ENCODE data around the gene PIGR. TPM values are rescaled to one million over a fixed set of nuclear protein-coding genes. Genes with fewer than 3 reads are reported as not detected.

PIGR gene
- total and polyA plus RNA-seq, 9 of the 15 experiments (the other 6 are each of a cell fraction or from before 2014, with no cell fraction given), result 0.01 to 1.5 (median 0.03) TPM; not detected in 4

DNA sequence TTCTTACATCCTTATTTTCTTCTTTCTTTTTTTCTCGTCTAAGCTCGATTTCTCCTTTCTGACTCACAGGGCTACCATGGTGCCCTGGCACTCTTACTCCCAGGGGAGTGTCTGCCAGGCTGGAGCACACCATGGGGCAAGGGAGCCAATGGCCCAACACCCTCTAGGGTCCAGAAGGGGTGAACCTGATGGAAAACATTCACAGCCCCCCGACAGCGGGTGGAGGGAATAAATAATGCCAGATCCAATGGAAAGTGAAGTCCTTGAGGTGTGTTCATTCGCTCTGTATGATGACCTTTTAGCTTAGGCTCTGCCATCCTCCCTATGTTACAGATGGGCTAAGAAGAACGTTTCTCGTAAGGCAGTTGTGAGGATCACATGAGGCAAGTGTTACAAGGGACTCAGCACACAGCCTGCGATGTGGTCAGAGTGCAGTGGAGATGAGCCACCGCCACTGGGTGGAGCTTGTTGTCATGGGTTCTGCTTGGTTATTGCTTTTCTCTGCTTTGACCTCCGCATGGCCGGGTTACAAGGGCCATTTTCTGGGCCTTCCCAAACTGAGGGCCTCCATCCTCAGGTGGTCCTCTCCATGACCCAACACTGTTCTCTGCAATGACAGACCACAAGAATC, 21.0 kb downstream of the PIGR start (continued):
- TF ChIP-seq, protein P1, sequence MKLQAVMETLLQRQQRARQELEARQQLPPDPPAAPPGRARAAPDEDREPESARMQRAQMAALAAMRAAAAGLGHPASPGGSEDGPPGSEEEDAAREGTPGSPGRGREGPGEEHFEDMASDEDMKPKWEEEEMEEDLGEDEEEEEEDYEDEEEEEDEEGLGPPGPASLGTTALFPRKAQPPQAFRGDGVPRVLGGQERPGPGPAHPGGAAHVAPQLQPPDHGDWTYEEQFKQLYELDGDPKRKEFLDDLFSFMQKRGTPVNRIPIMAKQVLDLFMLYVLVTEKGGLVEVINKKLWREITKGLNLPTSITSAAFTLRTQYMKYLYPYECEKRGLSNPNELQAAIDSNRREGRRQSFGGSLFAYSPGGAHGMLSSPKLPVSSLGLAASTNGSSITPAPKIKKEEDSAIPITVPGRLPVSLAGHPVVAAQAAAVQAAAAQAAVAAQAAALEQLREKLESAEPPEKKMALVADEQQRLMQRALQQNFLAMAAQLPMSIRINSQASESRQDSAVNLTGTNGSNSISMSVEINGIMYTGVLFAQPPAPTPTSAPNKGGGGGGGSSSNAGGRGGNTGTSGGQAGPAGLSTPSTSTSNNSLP (IDR thresholded peaks at IDR 0.05; ENCODE audit: borderline replicate concordance, low read depth, low read length), result no peak
- TF ChIP-seq, protein P2, sequence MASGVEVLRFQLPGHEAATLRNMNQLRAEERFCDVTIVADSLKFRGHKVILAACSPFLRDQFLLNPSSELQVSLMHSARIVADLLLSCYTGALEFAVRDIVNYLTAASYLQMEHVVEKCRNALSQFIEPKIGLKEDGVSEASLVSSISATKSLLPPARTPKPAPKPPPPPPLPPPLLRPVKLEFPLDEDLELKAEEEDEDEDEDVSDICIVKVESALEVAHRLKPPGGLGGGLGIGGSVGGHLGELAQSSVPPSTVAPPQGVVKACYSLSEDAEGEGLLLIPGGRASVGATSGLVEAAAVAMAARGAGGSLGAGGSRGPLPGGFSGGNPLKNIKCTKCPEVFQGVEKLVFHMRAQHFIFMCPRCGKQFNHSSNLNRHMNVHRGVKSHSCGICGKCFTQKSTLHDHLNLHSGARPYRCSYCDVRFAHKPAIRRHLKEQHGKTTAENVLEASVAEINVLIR (CRISPR knock-in tag; IDR thresholded peaks at IDR 0.05), result no peak
- TF ChIP-seq ZNF175 (CRISPR knock-in tag; IDR thresholded peaks at IDR 0.05; ENCODE audit: low read depth) (0 out of 2 replicates have a peak, but pooled peaks have one; percentile 43), SMARCB1 (IDR thresholded peaks at IDR 0.05; ENCODE audit: insufficient read length, low read depth) (no peak), EP400 (IDR thresholded peaks at IDR 0.05) (no peak), SAFB (IDR thresholded peaks at IDR 0.05; ENCODE audit: borderline replicate concordance, low read depth, low read length) (no peak), E2F3 (CRISPR knock-in tag; IDR thresholded peaks at IDR 0.05) (no peak), ZNF668 (CRISPR knock-in tag; IDR thresholded peaks at IDR 0.05) (no peak), TGIF2 (CRISPR knock-in tag; IDR thresholded peaks at IDR 0.05) (no peak), RFX7 (CRISPR knock-in tag; IDR thresholded peaks at IDR 0.05) (no peak), CREB1 (IDR thresholded peaks at IDR 0.05) (no peak), CREB1 (CRISPR knock-in tag; IDR thresholded peaks at IDR 0.05) (0 out of 2 replicates have a peak, but pooled peaks have one; percentile 26), KLF10 (CRISPR knock-in tag; IDR thresholded peaks at IDR 0.05) (no peak), TAF9B (IDR thresholded peaks at IDR 0.05; ENCODE audit: partially characterized antibody) (no peak), ETV5 (CRISPR knock-in tag; IDR thresholded peaks at IDR 0.05; ENCODE audit: low read depth) (no peak)
- TF ChIP-seq, protein P3, sequence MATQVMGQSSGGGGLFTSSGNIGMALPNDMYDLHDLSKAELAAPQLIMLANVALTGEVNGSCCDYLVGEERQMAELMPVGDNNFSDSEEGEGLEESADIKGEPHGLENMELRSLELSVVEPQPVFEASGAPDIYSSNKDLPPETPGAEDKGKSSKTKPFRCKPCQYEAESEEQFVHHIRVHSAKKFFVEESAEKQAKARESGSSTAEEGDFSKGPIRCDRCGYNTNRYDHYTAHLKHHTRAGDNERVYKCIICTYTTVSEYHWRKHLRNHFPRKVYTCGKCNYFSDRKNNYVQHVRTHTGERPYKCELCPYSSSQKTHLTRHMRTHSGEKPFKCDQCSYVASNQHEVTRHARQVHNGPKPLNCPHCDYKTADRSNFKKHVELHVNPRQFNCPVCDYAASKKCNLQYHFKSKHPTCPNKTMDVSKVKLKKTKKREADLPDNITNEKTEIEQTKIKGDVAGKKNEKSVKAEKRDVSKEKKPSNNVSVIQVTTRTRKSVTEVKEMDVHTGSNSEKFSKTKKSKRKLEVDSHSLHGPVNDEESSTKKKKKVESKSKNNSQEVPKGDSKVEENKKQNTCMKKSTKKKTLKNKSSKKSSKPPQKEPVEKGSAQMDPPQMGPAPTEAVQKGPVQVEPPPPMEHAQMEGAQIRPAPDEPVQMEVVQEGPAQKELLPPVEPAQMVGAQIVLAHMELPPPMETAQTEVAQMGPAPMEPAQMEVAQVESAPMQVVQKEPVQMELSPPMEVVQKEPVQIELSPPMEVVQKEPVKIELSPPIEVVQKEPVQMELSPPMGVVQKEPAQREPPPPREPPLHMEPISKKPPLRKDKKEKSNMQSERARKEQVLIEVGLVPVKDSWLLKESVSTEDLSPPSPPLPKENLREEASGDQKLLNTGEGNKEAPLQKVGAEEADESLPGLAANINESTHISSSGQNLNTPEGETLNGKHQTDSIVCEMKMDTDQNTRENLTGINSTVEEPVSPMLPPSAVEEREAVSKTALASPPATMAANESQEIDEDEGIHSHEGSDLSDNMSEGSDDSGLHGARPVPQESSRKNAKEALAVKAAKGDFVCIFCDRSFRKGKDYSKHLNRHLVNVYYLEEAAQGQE (IDR thresholded peaks at IDR 0.05; ENCODE audit: borderline replicate concordance), result peak; percentile 58; the same call in 1 of the 2 replicates
- TF ChIP-seq, protein P3 (CRISPR knock-in tag; IDR thresholded peaks at IDR 0.05; ENCODE audit: low read depth), result no peak
- TF ChIP-seq, protein P4, sequence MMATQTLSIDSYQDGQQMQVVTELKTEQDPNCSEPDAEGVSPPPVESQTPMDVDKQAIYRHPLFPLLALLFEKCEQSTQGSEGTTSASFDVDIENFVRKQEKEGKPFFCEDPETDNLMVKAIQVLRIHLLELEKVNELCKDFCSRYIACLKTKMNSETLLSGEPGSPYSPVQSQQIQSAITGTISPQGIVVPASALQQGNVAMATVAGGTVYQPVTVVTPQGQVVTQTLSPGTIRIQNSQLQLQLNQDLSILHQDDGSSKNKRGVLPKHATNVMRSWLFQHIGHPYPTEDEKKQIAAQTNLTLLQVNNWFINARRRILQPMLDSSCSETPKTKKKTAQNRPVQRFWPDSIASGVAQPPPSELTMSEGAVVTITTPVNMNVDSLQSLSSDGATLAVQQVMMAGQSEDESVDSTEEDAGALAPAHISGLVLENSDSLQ (IDR thresholded peaks at IDR 0.05), result no peak
